Activated CD8-positive, alpha-beta T cell treated with anti-CD3 and anti-CD28 coated beads, Interleukin-2, amount 10 ng/mL, durations not matched to agents 7 days and 5 days (primary cell): Measurements from ENCODE around the gene HYCC1. TPM values are rescaled to one million over a fixed set of nuclear protein-coding genes. Genes with fewer than 3 reads are reported as not detected.
"Not testable (repeated sequence)": the region's sequence is repeated elsewhere in the genome, so short reads cannot be mapped to it uniquely, and the experiment has no call there.

Source experiments
- ATAC-seq: fragments of 150-1000 bp; cut with Tn5 transposase; one replicate; pipeline ENCODE4 v1.10.0; 2021; ENCODE audit warnings: moderate library complexity
- CTCF ChIA-PET: fragments of 350-600 bp; sonication (Branson Sonifier 250); formaldehyde crosslinking; loops from one replicate; lab custom pipeline; 2021; ENCODE audit warnings: antibody characterized with exemption; lab: Charles Lee
- POLR2A ChIA-PET: fragments of 350-600 bp; sonication (Branson Sonifier 250); formaldehyde crosslinking; loops from one replicate; lab custom pipeline; 2021; ENCODE audit warnings: antibody characterized with exemption; lab: Charles Lee
- DNase-seq: peaks from one replicate; pipeline ENCODE4 v3.0.0-alpha.2; 2020
- H3K27ac Mint-ChIP-seq: one replicate; pipeline ENCODE4 v1.8.0; 2021; ENCODE audit warnings: mild to moderate bottlenecking, mixed read lengths
- H3K27me3 Mint-ChIP-seq: one replicate; pipeline ENCODE4 v1.8.0; 2021; ENCODE audit warnings: low read depth, mixed read lengths
- H3K36me3 Mint-ChIP-seq: one replicate; pipeline ENCODE4 v1.8.0; 2021; ENCODE audit warnings: low read depth, mixed read lengths
- H3K4me1 Mint-ChIP-seq: one replicate; pipeline ENCODE4 v1.8.0; 2021; ENCODE audit warnings: low read depth, mixed read lengths
- H3K4me3 Mint-ChIP-seq: one replicate; pipeline ENCODE4 v1.8.0; 2021; ENCODE audit warnings: mild to moderate bottlenecking, mixed read lengths
- H3K9me3 Mint-ChIP-seq: one replicate; pipeline ENCODE4 v1.8.0; 2022; ENCODE audit warnings: mixed read lengths; ENCODE audit not compliant: insufficient read depth
- total RNA-seq, 2 experiments: library from RNA; stranded (reverse); gene quantifications; one replicate each; pipeline ENCODE4 v1.2.3, GENCODE V29; 2021

Gene HYCC1
- total RNA-seq, 2 experiments from 2014 or later = 74.2 to 79.6 TPM

- H3K27ac Mint-ChIP-seq, H3K4me1 Mint-ChIP-seq, H3K36me3 Mint-ChIP-seq, H3K9me3 Mint-ChIP-seq, ATAC-seq, CTCF ChIA-PET, DNase-seq, POLR2A ChIA-PET, H3K4me3 Mint-ChIP-seq: not testable (repeated sequence)
- H3K27me3 Mint-ChIP-seq = peaks cover 14% of the 10 kb centered on the region
Measured at GRCh38 chr7:23035542-23036371, 21.8 kb upstream of the HYCC1 start.

DNA sequence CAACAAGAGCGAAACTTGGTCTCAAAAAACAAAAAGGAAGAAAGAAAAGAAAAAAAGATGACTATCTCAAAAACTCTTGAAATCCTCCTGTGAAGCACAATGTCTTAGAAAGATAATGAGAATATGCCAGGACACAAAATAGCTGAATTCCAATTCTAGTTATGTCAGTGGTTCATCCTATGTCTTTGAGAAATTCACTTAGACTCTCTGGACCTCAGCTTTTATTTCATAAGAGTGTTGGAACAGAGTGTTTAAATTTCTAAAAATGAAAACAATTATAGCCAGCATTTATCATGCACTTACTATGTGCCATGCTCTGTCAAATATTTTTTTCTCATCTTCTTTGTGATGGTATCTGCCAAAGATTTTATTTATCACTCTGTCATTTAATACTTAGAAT lies 13.3 kb upstream of the HYCC1 start:
- ChIA-PET POLR2A (no interaction called here), CTCF (interaction anchor here (1.5 to 3.4 kb wide), 3 partner anchors 15 to 167 kb away, joined by 4 to 9 read pairs (median 8); no protein-coding TSS in a partner anchor)
- peaks cover 2% of the 10 kb centered on the region for H3K4me1 Mint-ChIP-seq
- no peaks in the 10 kb centered on the region for H3K9me3 Mint-ChIP-seq
- ATAC-seq (no peak), DNase-seq (no peak)
- H3K4me3 Mint-ChIP-seq = no peak overlapping the region
- no peaks in the 10 kb centered on the region for H3K36me3 Mint-ChIP-seq
- H3K27me3 Mint-ChIP-seq = peaks cover 37% of the 10 kb centered on the region
- H3K27ac Mint-ChIP-seq = no peak overlapping the region

DNA sequence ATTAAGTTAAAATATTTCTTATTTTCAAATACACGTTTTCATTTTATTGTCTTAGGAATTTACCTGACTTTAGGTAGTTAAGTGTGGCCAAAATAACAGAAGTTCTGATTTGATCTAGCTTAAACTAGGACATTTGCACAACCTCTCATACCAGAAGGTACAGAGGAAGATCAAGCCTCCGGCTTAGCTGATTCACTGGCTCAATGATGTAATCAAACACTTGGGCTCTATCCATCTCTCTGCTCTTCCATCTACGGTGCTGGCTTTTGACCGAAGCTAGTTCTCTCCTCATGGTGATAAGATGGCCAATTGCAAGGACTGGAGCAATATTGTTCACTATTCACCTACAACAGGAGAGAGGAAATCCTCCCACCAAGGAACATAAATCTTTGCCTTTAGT lies 12.2 kb upstream of the HYCC1 start:
- no peak overlapping the region for H3K27ac Mint-ChIP-seq
- no peak for ATAC-seq
- DNase-seq = no peak
- peaks cover 2% of the 10 kb centered on the region for H3K36me3 Mint-ChIP-seq
- H3K4me3 Mint-ChIP-seq = no peak overlapping the region
- peaks cover 13% of the 10 kb centered on the region for H3K4me1 Mint-ChIP-seq
- POLR2A ChIA-PET = no interaction called here
- H3K27me3 Mint-ChIP-seq = peaks cover 36% of the 10 kb centered on the region
- CTCF ChIA-PET = interaction anchor here (0.9 to 3.4 kb wide), 4 partner anchors 9 to 166 kb away, joined by 3 to 9 read pairs (median 6); no protein-coding TSS in a partner anchor
- no peaks in the 10 kb centered on the region for H3K9me3 Mint-ChIP-seq

DNA sequence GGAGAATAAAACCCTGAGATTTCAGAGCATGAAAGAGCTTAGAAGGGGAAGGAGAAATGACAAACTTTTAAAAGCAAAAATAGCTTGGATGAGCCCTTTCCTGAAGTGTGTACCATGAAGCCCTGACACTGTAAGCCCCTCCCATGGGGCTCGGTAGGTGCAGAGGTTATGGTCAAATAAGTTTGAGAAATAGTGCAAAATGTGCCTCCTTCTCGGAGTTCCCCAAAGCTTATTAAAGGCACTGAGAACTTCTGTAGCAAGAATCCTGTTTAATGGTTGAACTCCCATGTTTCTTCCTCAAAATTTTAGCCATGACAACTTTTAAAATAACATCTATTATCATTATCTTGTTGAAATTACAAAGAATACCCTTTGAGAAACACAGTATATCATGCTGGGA lies 10.5 kb upstream of the HYCC1 start:
- POLR2A ChIA-PET = no interaction called here
- H3K4me3 Mint-ChIP-seq = no peak overlapping the region
- no peaks in the 10 kb centered on the region for H3K9me3 Mint-ChIP-seq
- peaks cover 34% of the 10 kb centered on the region for H3K27me3 Mint-ChIP-seq
- H3K27ac Mint-ChIP-seq = no peak overlapping the region
- H3K4me1 Mint-ChIP-seq = peaks cover 25% of the 10 kb centered on the region
- no peak for ATAC-seq
- CTCF ChIA-PET = interaction anchor here (1.2 to 6.5 kb wide), 3 partner anchors 13 to 164 kb away, joined by 5 to 28 read pairs (median 8); no protein-coding TSS in a partner anchor
- no peak for DNase-seq
- peaks cover 4% of the 10 kb centered on the region for H3K36me3 Mint-ChIP-seq

DNA sequence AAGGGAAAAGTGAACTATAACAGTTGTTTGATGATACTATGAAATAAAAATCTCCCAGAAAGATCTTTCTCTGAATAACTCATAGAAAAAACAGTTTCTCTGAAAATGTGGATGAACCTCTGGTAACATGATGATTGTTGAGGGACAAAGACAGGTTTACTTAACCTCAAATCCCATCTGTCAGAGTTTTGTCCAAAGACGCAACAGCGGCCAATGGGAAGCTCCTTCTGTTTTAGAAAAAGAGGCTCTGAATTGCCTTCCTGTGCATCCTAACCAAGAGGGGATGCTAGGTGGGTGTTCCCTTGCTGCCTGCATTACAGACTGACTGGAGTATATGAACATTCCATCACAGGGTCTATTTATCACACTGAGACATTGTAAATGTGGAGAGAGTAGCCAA lies 8.9 kb upstream of the HYCC1 start:
- CTCF ChIA-PET = interaction anchor here (0.9 to 6.5 kb wide), 3 partner anchors 18 to 162 kb away, joined by 3 to 28 read pairs (median 4); no protein-coding TSS in a partner anchor
- H3K36me3 Mint-ChIP-seq = peaks cover 4% of the 10 kb centered on the region
- DNase-seq (no peak), ATAC-seq (no peak)
- peaks cover 33% of the 10 kb centered on the region for H3K4me1 Mint-ChIP-seq
- peaks cover 28% of the 10 kb centered on the region for H3K27me3 Mint-ChIP-seq
- no peak overlapping the region for H3K27ac Mint-ChIP-seq
- POLR2A ChIA-PET = no interaction called here
- H3K9me3 Mint-ChIP-seq = no peaks in the 10 kb centered on the region
- no peak overlapping the region for H3K4me3 Mint-ChIP-seq

DNA sequence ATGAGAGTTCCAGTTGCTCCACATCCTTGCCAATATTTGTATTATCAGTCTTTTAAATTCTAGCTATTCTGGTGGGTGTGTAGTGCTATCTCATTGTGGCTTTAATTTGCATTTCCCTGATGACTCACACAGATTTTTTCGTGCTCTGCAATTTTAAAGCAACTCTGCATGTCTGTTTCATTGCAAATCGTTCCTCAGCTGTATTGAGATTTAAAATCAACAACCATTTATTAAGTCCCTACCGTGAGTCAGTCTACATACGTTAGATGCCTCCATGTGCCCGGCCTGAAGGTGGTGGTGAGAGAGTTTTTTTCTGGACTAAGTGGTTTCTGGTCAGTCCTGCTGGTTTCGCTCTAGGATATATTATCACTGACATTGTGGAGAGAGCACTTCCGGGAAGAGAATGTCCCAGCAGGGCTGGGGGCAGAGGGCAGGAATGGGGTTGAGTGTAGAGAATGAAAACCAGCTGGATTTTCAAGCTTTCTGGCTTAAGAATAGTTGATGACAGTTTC lies 8.4 kb upstream of the HYCC1 start:
- no peak overlapping the region for H3K27ac Mint-ChIP-seq
- CTCF ChIA-PET = interaction anchor here (0.9 to 6.5 kb wide), 4 partner anchors 18 to 169 kb away, joined by 3 to 28 read pairs (median 4); no protein-coding TSS in a partner anchor
- ATAC-seq (no peak), DNase-seq (no peak)
- peaks cover 38% of the 10 kb centered on the region for H3K4me1 Mint-ChIP-seq
- peaks cover 7% of the 10 kb centered on the region for H3K36me3 Mint-ChIP-seq
- no peak overlapping the region for H3K4me3 Mint-ChIP-seq
- H3K27me3 Mint-ChIP-seq = peaks cover 24% of the 10 kb centered on the region
- no peaks in the 10 kb centered on the region for H3K9me3 Mint-ChIP-seq
- POLR2A ChIA-PET = interaction anchor here (1.0 kb wide), 1 partner anchor 27 kb away, joined by 3 read pairs; no protein-coding TSS in a partner anchor

DNA sequence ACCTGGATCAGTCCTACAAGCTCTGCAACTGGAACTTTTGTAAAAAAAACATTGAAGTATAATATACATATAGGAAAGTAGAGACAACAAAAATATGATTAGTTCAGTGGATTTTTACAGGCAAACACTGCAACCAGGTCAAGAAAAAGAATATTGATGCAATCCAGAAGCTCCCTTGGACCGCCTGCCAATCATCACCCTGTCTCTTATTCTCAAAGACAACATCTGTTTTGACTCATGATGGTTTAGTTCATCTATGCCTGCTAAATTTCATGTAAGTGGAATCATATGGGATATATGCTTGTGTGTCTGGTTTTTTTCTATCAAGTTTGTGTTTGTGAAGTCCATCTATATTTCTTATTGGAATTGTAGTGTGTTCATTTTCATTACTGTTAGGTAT lies 7.7 kb upstream of the HYCC1 start:
- POLR2A ChIA-PET = interaction anchor here (1.0 kb wide), 1 partner anchor 27 kb away, joined by 3 read pairs; no protein-coding TSS in a partner anchor
- H3K4me1 Mint-ChIP-seq = peaks cover 45% of the 10 kb centered on the region
- H3K36me3 Mint-ChIP-seq = peaks cover 9% of the 10 kb centered on the region
- peaks cover 17% of the 10 kb centered on the region for H3K27me3 Mint-ChIP-seq
- ATAC-seq (no peak), DNase-seq (no peak)
- H3K4me3 Mint-ChIP-seq = no peak overlapping the region
- H3K9me3 Mint-ChIP-seq = no peaks in the 10 kb centered on the region
- CTCF ChIA-PET = interaction anchor here (1.0 to 6.5 kb wide), 3 partner anchors 17 to 168 kb away, joined by 3 to 28 read pairs (median 4); no protein-coding TSS in a partner anchor
- peak overlapping the region; percentile 77 for H3K27ac Mint-ChIP-seq

GRCh38 chr7:23020742-23021401 lies 6.9 kb upstream of the HYCC1 start:
- ATAC-seq = peak; percentile 69
- Mint-ChIP-seq H3K27me3 (peaks cover 12% of the 10 kb centered on the region), H3K36me3 (peaks cover 14% of the 10 kb centered on the region), H3K4me1 (peaks cover 52% of the 10 kb centered on the region), H3K9me3 (no peaks in the 10 kb centered on the region), H3K27ac (peak overlapping the region; percentile 77), H3K4me3 (no peak overlapping the region)
- peak; percentile 28 for DNase-seq
- CTCF ChIA-PET = interaction anchor here (1.0 to 6.5 kb wide), 3 partner anchors 23 to 167 kb away, joined by 3 to 28 read pairs (median 4); no protein-coding TSS in a partner anchor
- POLR2A ChIA-PET = interaction anchor here (0.6 to 1.0 kb wide), 2 partner anchors 26 to 39 kb away, joined by 3 read pairs; no protein-coding TSS in a partner anchor

DNA sequence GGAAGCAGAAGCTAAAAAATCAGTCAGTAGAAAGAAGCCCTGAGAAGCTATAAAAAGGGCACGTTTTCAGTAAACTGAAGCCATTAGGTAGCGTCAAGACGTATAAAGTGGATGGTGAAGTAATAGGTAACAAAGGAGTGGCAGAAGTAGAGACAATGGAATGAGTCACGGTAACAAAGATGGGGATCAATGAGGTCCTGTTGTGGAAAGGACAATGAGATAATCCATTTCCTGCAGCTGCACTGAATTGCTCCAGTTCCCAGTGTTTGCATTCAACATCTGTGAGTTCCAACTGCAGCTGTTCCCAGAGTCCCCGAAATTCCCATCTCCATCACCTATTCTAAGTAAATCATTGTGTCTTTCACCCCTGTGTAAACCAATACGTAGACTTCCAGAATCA lies 4.8 kb upstream of the HYCC1 start:
- peaks cover 3% of the 10 kb centered on the region for H3K27me3 Mint-ChIP-seq
- no peak overlapping the region for H3K27ac Mint-ChIP-seq
- peaks cover 65% of the 10 kb centered on the region for H3K4me1 Mint-ChIP-seq
- DNase-seq (no peak), ATAC-seq (no peak)
- H3K9me3 Mint-ChIP-seq = peaks cover 8% of the 10 kb centered on the region
- ChIA-PET CTCF (interaction anchor here (0.9 kb wide), 1 partner anchor 133 kb away, joined by 4 read pairs; no protein-coding TSS in a partner anchor), POLR2A (no interaction called here)
- no peak overlapping the region for H3K4me3 Mint-ChIP-seq
- H3K36me3 Mint-ChIP-seq = peaks cover 25% of the 10 kb centered on the region

- Mint-ChIP-seq H3K36me3 (peaks cover 25% of the 10 kb centered on the region), H3K4me1 (peaks cover 63% of the 10 kb centered on the region), H3K9me3 (peaks cover 8% of the 10 kb centered on the region), H3K27me3 (no peaks in the 10 kb centered on the region), H3K27ac (peak overlapping the region; percentile 79), H3K4me3 (no peak overlapping the region)
- ATAC-seq = no peak
- DNase-seq = no peak
- ChIA-PET POLR2A (interaction anchor here (0.6 kb wide), 1 partner anchor 508 kb away, joined by 3 read pairs; no protein-coding TSS in a partner anchor), CTCF (interaction anchor here (1.2 to 3.4 kb wide), 2 partner anchors 9 to 38 kb away, joined by 3 to 22 read pairs; no protein-coding TSS in a partner anchor)
Measured at GRCh38 chr7:23017309-23017708, 3.4 kb upstream of the HYCC1 start.
